ENCODE data around the gene VMO1.

Gene VMO1

DNA sequence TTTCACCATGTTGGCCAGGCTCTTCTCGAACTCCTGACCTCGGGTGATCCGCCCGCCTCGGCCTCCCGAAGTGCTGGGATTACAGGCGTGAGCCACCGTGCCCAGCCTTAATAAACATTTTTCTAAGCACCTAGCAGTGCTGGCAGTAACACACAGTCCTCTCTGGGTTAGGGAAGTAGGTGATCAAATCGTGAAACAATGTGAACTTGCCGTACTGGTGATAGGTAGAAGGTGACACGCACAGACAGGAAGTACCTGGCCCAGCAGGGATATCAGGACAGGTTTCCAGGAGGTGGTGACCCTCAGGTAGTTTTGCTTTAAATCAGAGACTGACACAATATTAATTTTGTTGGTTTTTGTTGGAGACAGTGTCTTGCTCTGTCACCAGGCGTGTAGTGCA lies 25.3 kb upstream of the VMO1 start:
- Histone ChIP-seq H3K79me2 (ENCODE audit: insufficient read depth, low read length) (no peaks in the 10 kb centered on the region), H2AFZ (ENCODE audit: low read length) (no peak overlapping the region), H3K9me3 (ENCODE audit: low read length) (no peaks in the 10 kb centered on the region), H3K4me2 (ENCODE audit: low read length) (no peak overlapping the region), H3K4me1 (ENCODE audit: insufficient read depth, low read length, severe bottlenecking) (peaks cover 10% of the 10 kb centered on the region), H3K9ac (ENCODE audit: low read length) (no peak overlapping the region), H3K36me3 (ENCODE audit: insufficient read depth, low read length) (no peaks in the 10 kb centered on the region), H3K27me3 (ENCODE audit: insufficient read depth, low read length) (no peaks in the 10 kb centered on the region), H3K27ac (ENCODE audit: low read depth, low read length, poor library complexity, severe bottlenecking) (no peak overlapping the region), H3K9me2 (ENCODE audit: low read depth, low read length) (no peaks in the 10 kb centered on the region), H3F3A (ENCODE audit: insufficient read depth, low read length) (no peaks in the 10 kb centered on the region), H3K4me3 (ENCODE audit: low read depth, low read length, poor library complexity, severe bottlenecking) (no peak overlapping the region), H4K20me1 (ENCODE audit: insufficient read depth, low read length) (no peaks in the 10 kb centered on the region)
- TF ChIP-seq, protein P1, sequence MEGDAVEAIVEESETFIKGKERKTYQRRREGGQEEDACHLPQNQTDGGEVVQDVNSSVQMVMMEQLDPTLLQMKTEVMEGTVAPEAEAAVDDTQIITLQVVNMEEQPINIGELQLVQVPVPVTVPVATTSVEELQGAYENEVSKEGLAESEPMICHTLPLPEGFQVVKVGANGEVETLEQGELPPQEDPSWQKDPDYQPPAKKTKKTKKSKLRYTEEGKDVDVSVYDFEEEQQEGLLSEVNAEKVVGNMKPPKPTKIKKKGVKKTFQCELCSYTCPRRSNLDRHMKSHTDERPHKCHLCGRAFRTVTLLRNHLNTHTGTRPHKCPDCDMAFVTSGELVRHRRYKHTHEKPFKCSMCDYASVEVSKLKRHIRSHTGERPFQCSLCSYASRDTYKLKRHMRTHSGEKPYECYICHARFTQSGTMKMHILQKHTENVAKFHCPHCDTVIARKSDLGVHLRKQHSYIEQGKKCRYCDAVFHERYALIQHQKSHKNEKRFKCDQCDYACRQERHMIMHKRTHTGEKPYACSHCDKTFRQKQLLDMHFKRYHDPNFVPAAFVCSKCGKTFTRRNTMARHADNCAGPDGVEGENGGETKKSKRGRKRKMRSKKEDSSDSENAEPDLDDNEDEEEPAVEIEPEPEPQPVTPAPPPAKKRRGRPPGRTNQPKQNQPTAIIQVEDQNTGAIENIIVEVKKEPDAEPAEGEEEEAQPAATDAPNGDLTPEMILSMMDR (IDR thresholded peaks at IDR 0.05; ENCODE audit: low read length), result no peak
- TF ChIP-seq EZH2 (IDR thresholded peaks at IDR 0.05; ENCODE audit: borderline replicate concordance, low read length), result no peak

DNA sequence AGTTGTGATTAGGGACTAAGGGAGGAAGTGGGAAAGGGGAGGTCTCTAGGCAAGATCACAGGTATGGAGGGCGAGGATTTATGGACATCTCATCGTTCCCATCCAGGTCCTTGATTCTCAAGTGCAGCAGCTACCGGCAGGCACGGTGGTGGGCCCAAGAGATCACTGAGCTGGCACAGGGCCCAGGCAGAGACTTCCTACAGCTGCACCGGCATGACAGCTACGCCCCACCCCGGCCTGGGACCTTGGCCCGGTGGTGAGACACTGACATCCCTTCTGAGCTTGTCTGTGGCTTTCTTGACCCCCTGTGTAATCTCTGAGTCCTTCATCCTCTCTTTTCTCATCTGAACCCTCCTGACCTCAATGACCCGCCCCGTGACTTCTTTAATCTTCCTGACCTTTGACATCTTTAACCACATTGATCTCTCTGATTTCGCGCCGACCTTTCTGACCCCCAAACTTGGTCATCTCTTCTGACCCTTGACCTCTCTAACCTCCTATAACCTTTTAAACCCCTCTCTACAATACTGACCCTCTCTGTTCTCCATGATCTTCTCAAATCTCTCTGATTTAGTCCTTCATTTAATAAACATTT lies 24.6 kb upstream of the VMO1 start:
- Histone ChIP-seq H3K4me1 (ENCODE audit: insufficient read depth, low read length, severe bottlenecking) (peaks cover 15% of the 10 kb centered on the region), H3K4me2 (ENCODE audit: low read length) (no peak overlapping the region), H3K27me3 (ENCODE audit: insufficient read depth, low read length) (no peaks in the 10 kb centered on the region), H3K9me2 (ENCODE audit: low read depth, low read length) (no peaks in the 10 kb centered on the region), H3K36me3 (ENCODE audit: insufficient read depth, low read length) (no peaks in the 10 kb centered on the region), H3K4me3 (ENCODE audit: low read depth, low read length, poor library complexity, severe bottlenecking) (no peak overlapping the region), H3K79me2 (ENCODE audit: insufficient read depth, low read length) (no peaks in the 10 kb centered on the region), H3K9me3 (ENCODE audit: low read length) (no peaks in the 10 kb centered on the region), H3F3A (ENCODE audit: insufficient read depth, low read length) (no peaks in the 10 kb centered on the region), H3K27ac (ENCODE audit: low read depth, low read length, poor library complexity, severe bottlenecking) (no peak overlapping the region), H2AFZ (ENCODE audit: low read length) (no peak overlapping the region), H4K20me1 (ENCODE audit: insufficient read depth, low read length) (no peaks in the 10 kb centered on the region), H3K9ac (ENCODE audit: low read length) (no peak overlapping the region)
- TF ChIP-seq EZH2 (IDR thresholded peaks at IDR 0.05; ENCODE audit: borderline replicate concordance, low read length), result no peak
- TF ChIP-seq, protein P1 (IDR thresholded peaks at IDR 0.05; ENCODE audit: low read length), result no peak

DNA sequence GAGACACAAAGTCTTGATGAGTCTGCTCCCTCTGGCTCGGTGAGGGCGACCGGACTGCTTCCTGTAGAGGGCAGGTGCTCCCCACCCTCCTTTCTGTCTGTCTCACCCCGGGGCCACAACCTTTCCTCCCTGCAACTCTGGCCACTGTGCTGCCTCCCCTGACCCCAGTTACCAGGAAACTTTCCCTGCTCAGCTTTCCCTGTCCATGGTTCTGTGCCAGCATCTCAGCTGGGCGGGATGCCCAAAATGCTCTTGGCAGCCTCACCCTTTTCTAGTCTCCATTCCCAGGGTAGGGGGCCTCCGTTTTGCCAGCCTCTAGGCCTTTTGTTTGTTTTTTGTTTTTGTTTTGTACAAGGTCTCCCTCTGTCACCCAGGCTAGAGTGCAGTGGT lies 22.2 kb upstream of the VMO1 start:
- H3K9ac ChIP-seq (ENCODE audit: low read length), result no peak overlapping the region

More for the DNA sequence above, 22.2 kb upstream of the VMO1 start:
- peak overlapping the region; percentile 84; the same call in 1 of the 2 replicates for H3K4me2 ChIP-seq (ENCODE audit: low read length)
- no peaks in the 10 kb centered on the region for H3K36me3 ChIP-seq (ENCODE audit: insufficient read depth, low read length)
- H3K79me2 ChIP-seq (ENCODE audit: insufficient read depth, low read length), result no peaks in the 10 kb centered on the region
- H3K27me3 ChIP-seq (ENCODE audit: insufficient read depth, low read length), result no peaks in the 10 kb centered on the region
- H4K20me1 ChIP-seq (ENCODE audit: insufficient read depth, low read length), result no peaks in the 10 kb centered on the region
- H2AFZ ChIP-seq (ENCODE audit: low read length), result no peak overlapping the region
- H3F3A ChIP-seq (ENCODE audit: insufficient read depth, low read length), result no peaks in the 10 kb centered on the region
- TF ChIP-seq EZH2 (IDR thresholded peaks at IDR 0.05; ENCODE audit: borderline replicate concordance, low read length), result no peak
- TF ChIP-seq, protein P1 (IDR thresholded peaks at IDR 0.05; ENCODE audit: low read length), result 0 out of 2 replicates have a peak, but pooled peaks have one; percentile 7
- H3K27ac ChIP-seq (ENCODE audit: low read depth, low read length, poor library complexity, severe bottlenecking), result no peak overlapping the region
- no peak overlapping the region for H3K4me3 ChIP-seq (ENCODE audit: low read depth, low read length, poor library complexity, severe bottlenecking)
- no peaks in the 10 kb centered on the region for H3K9me2 ChIP-seq (ENCODE audit: low read depth, low read length)
- H3K4me1 ChIP-seq (ENCODE audit: insufficient read depth, low read length, severe bottlenecking), result peaks cover 15% of the 10 kb centered on the region
- H3K9me3 ChIP-seq (ENCODE audit: low read length), result no peaks in the 10 kb centered on the region

All from OCI-LY1 (cell line).